Hippocampal formation (tissue), 2 donors: ENCODE measurements around the gene NAT9.

Source experiments
- DNase-seq, 2 donors: peaks; one replicate each; lab custom pipeline; 2025; lab: John Stamatoyannopoulos, UW

Gene NAT9

GRCh38 chr17:74729368-74729767 lies 46.8 kb downstream of the NAT9 start:
- DNase-seq = no peak

- DNase-seq = no peak
Measured at GRCh38 chr17:74728702-74729075, 47.5 kb downstream of the NAT9 start.

GRCh38 chr17:74728033-74728701 lies 48.0 kb downstream of the NAT9 start:
- DNase-seq = no peak

GRCh38 chr17:74725111-74725510 lies 51.0 kb downstream of the NAT9 start:
- no peak for DNase-seq

GRCh38 chr17:74723891-74724290 lies 52.3 kb downstream of the NAT9 start:
- DNase-seq = no peak

- DNase-seq = no peak
Measured at GRCh38 chr17:74722782-74723181, 53.4 kb downstream of the NAT9 start.
